HepG2 (cell line): Measurements from ENCODE around the gene STARD13. TPM values are rescaled to one million over a fixed set of nuclear protein-coding genes. Genes with fewer than 3 reads are reported as not detected.

Experiments used
- AGO2 ChIP-seq: fragments of 200-400 bp; formaldehyde crosslinking; optimal IDR thresholded peaks from 2 replicates; pipeline ENCODE3; 2017; ENCODE audit warnings: mild to moderate bottlenecking, low read depth, low read length, moderate library complexity
- ATM ChIP-seq: fragments of 450-650 bp; IDR thresholded peaks from 2 replicates; pipeline ENCODE4 v1.7.1; 2017; ENCODE audit warnings: mild to moderate bottlenecking, borderline replicate concordance
- FOSL2 ChIP-seq: sonication (generic); formaldehyde crosslinking; IDR thresholded peaks from 2 replicates; pipeline ENCODE4 v1.4.0; 2020; ENCODE audit warnings: missing genetic modification reagents
- GFI1 ChIP-seq: sonication (generic); formaldehyde crosslinking; IDR thresholded peaks from 2 replicates; pipeline ENCODE4 v1.5.0; 2020; ENCODE audit warnings: missing genetic modification reagents, mild to moderate bottlenecking, borderline replicate concordance
- GTF2F1 ChIP-seq: fragments of 150-350 bp; IDR thresholded peaks from 2 replicates; pipeline ENCODE4 v1.6.1; 2014; ENCODE audit warnings: low read length
- KDM2A ChIP-seq: sonication (generic); formaldehyde crosslinking; IDR thresholded peaks from 2 replicates; pipeline ENCODE4 v1.4.0; 2020; ENCODE audit warnings: low read depth, missing genetic modification reagents, borderline replicate concordance
- PAF1 ChIP-seq: IDR thresholded peaks from 2 replicates; pipeline ENCODE4 v1.6.1; 2016; ENCODE audit warnings: missing genetic modification reagents, missing compliant biosample characterization
- RFX1 ChIP-seq: fragments of 450-650 bp; IDR thresholded peaks from 2 replicates; pipeline ENCODE4 v1.6.1; 2017
- SP5 ChIP-seq: IDR thresholded peaks from 2 replicates; pipeline ENCODE4 v1.6.1; 2016; ENCODE audit warnings: low read depth, borderline replicate concordance
- SUZ12 ChIP-seq: fragments of 150-350 bp; IDR thresholded peaks from 2 replicates; pipeline ENCODE4 v1.6.1; 2014; ENCODE audit warnings: low read depth, low read length
- TAF1 ChIP-seq: sonication (generic); formaldehyde crosslinking; IDR thresholded peaks from 2 replicates; pipeline ENCODE4 v1.4.0; 2020; ENCODE audit warnings: missing genetic modification reagents
- ZNF124 ChIP-seq: sonication (generic); formaldehyde crosslinking; IDR thresholded peaks from 2 replicates; pipeline ENCODE4 v1.4.0; 2020; ENCODE audit warnings: missing genetic modification reagents
- ZNF337 ChIP-seq: sonication (generic); formaldehyde crosslinking; IDR thresholded peaks from 2 replicates; pipeline ENCODE4 v1.5.1; 2020; ENCODE audit warnings: missing genetic modification reagents, low read depth, mild to moderate bottlenecking, borderline replicate concordance
- ZNF614 ChIP-seq: IDR thresholded peaks from 2 replicates; pipeline ENCODE4 v1.6.1; 2018; ENCODE audit warnings: missing biosample characterization, missing genetic modification reagents, inconsistent platforms, borderline replicate concordance
- ZNF841 ChIP-seq: sonication (generic); formaldehyde crosslinking; IDR thresholded peaks from 2 replicates; pipeline ENCODE4 v1.8.1; 2023; ENCODE audit warnings: missing genetic modification reagents, borderline replicate concordance
- ZSCAN21 ChIP-seq: sonication (generic); formaldehyde crosslinking; IDR thresholded peaks from 2 replicates; pipeline ENCODE4 v1.8.0; 2022; ENCODE audit warnings: mild to moderate bottlenecking, missing genetic modification reagents, moderate library complexity, borderline replicate concordance
- polyA plus RNA-seq, 8 experiments: library from polyadenylated mRNA; depleted of rRNA in 3 of 8; stranded (reverse) in 7 of 8; unstranded in 1 of 8; fragments of >200 nt; fragmentation: Illumina TruSeq in 4 of 8; extraction: Trizol in 4 of 8; gene quantifications; 2 replicates each; pipeline versions ENCODE4 v1.2.1 to v1.2.3, GENCODE V29; 2011 to 2016; ENCODE audit warnings: low read depth in 4 of 8, missing spikeins in 1 of 8, mixed read lengths in 1 of 8; ENCODE audit not compliant: insufficient read depth in 1 of 8
- total RNA-seq, 5 experiments: library from RNA; depleted of rRNA; stranded (reverse); fragments of >200 nt; fragmentation: Illumina TruSeq; extraction: Trizol; gene quantifications; 2 replicates each; pipeline ENCODE4 v1.2.3, GENCODE V29; 2016; ENCODE audit warnings: low read depth in 1 of 5
- TF ChIP-seq, protein P1 (sequence below): IDR thresholded peaks from 2 replicates; pipeline ENCODE4 v1.6.1; 2012; ENCODE audit warnings: low read length, improper control_type of control experiment
- TF ChIP-seq, protein P2 (sequence below): sonication (generic); formaldehyde crosslinking; IDR thresholded peaks from 2 replicates; pipeline ENCODE4 v1.4.0; 2020; ENCODE audit warnings: mild to moderate bottlenecking, missing genetic modification reagents
- TF ChIP-seq, protein P3 (sequence below): sonication (generic); formaldehyde crosslinking; IDR thresholded peaks from 2 replicates; pipeline ENCODE4 v1.8.0; 2022; ENCODE audit warnings: mild to moderate bottlenecking, missing genetic modification reagents; ENCODE audit not compliant: insufficient replicate concordance
- TF ChIP-seq, protein P4 (sequence below): sonication (generic); formaldehyde crosslinking; IDR thresholded peaks from 2 replicates; pipeline ENCODE4 v1.4.0; 2020; ENCODE audit warnings: missing genetic modification reagents, borderline replicate concordance

The STARD13 gene
- total and polyA plus RNA-seq, 2 of the 13 experiments (the other 11 are each of a cell fraction or from before 2014, with no cell fraction given): 12.8 to 14.3 TPM

DNA sequence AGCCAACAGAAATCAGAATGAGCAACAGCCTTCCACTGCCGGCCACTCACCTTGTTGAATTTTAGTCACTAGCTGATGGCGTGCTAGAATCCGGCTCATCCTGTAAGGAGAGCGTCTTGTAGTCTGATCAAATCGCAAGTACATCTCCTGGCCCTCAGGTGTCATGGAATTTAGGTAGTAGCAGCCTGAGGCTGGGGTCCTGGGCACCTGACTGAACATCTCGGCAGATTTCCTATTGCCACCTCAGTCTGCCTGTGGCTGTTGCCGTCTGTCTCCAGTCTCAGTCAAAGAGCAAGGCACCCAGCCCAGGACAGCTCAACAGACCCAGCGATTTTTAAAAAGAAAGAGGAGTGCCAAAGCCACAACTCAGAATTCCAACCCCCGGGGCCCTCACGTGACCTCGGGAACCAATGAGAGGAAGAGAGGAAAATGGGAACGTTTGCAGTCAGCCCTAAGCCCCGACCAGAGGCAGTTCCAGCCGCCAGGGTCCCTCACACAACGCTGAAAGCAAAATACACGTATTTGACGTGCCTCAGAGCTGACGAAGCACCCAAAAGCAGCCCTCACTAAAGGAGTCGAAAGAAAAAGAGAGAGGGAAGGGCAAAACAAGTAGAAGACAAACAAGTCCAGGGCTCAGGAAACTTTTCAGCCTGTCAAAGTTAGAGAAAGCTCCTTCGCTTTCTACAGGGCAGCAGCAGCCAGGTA lies at the start of gene STARD13 (continued):
- TF ChIP-seq, protein P1, sequence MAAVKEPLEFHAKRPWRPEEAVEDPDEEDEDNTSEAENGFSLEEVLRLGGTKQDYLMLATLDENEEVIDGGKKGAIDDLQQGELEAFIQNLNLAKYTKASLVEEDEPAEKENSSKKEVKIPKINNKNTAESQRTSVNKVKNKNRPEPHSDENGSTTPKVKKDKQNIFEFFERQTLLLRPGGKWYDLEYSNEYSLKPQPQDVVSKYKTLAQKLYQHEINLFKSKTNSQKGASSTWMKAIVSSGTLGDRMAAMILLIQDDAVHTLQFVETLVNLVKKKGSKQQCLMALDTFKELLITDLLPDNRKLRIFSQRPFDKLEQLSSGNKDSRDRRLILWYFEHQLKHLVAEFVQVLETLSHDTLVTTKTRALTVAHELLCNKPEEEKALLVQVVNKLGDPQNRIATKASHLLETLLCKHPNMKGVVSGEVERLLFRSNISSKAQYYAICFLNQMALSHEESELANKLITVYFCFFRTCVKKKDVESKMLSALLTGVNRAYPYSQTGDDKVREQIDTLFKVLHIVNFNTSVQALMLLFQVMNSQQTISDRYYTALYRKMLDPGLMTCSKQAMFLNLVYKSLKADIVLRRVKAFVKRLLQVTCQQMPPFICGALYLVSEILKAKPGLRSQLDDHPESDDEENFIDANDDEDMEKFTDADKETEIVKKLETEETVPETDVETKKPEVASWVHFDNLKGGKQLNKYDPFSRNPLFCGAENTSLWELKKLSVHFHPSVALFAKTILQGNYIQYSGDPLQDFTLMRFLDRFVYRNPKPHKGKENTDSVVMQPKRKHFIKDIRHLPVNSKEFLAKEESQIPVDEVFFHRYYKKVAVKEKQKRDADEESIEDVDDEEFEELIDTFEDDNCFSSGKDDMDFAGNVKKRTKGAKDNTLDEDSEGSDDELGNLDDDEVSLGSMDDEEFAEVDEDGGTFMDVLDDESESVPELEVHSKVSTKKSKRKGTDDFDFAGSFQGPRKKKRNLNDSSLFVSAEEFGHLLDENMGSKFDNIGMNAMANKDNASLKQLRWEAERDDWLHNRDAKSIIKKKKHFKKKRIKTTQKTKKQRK: no peak
- no peak for TF ChIP-seq GFI1
- TF ChIP-seq ZNF614: peak; percentile 73; the same call in 1 of the 2 replicates
- TF ChIP-seq, protein P2, sequence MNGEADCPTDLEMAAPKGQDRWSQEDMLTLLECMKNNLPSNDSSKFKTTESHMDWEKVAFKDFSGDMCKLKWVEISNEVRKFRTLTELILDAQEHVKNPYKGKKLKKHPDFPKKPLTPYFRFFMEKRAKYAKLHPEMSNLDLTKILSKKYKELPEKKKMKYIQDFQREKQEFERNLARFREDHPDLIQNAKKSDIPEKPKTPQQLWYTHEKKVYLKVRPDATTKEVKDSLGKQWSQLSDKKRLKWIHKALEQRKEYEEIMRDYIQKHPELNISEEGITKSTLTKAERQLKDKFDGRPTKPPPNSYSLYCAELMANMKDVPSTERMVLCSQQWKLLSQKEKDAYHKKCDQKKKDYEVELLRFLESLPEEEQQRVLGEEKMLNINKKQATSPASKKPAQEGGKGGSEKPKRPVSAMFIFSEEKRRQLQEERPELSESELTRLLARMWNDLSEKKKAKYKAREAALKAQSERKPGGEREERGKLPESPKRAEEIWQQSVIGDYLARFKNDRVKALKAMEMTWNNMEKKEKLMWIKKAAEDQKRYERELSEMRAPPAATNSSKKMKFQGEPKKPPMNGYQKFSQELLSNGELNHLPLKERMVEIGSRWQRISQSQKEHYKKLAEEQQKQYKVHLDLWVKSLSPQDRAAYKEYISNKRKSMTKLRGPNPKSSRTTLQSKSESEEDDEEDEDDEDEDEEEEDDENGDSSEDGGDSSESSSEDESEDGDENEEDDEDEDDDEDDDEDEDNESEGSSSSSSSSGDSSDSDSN (CRISPR knock-in tag): no peak; the same call in 1 of the 2 replicates
- TF ChIP-seq SP5 (CRISPR knock-in tag): no peak
- 0 out of 2 replicates have a peak, but pooled peaks have one; percentile 70 for TF ChIP-seq ZNF337 (CRISPR knock-in tag)
- TF ChIP-seq AGO2: no peak
- no peak for TF ChIP-seq RFX1
- TF ChIP-seq, protein P3, sequence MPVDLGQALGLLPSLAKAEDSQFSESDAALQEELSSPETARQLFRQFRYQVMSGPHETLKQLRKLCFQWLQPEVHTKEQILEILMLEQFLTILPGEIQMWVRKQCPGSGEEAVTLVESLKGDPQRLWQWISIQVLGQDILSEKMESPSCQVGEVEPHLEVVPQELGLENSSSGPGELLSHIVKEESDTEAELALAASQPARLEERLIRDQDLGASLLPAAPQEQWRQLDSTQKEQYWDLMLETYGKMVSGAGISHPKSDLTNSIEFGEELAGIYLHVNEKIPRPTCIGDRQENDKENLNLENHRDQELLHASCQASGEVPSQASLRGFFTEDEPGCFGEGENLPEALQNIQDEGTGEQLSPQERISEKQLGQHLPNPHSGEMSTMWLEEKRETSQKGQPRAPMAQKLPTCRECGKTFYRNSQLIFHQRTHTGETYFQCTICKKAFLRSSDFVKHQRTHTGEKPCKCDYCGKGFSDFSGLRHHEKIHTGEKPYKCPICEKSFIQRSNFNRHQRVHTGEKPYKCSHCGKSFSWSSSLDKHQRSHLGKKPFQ (CRISPR knock-in tag): no peak
- no peak for TF ChIP-seq ZNF841
- TF ChIP-seq SUZ12: no peak
- TF ChIP-seq ZNF124: no peak; the same call in 1 of the 2 replicates
- peak; percentile 78 for TF ChIP-seq KDM2A (CRISPR knock-in tag)
- TF ChIP-seq ZSCAN21 (CRISPR knock-in tag): 0 out of 2 replicates have a peak, but pooled peaks have one; percentile 47
- TF ChIP-seq ATM: no peak
- no peak for TF ChIP-seq PAF1 (CRISPR knock-in tag)
- no peak for TF ChIP-seq GTF2F1
- TF ChIP-seq TAF1 (CRISPR knock-in tag): peak; percentile 92
- TF ChIP-seq, protein P4, sequence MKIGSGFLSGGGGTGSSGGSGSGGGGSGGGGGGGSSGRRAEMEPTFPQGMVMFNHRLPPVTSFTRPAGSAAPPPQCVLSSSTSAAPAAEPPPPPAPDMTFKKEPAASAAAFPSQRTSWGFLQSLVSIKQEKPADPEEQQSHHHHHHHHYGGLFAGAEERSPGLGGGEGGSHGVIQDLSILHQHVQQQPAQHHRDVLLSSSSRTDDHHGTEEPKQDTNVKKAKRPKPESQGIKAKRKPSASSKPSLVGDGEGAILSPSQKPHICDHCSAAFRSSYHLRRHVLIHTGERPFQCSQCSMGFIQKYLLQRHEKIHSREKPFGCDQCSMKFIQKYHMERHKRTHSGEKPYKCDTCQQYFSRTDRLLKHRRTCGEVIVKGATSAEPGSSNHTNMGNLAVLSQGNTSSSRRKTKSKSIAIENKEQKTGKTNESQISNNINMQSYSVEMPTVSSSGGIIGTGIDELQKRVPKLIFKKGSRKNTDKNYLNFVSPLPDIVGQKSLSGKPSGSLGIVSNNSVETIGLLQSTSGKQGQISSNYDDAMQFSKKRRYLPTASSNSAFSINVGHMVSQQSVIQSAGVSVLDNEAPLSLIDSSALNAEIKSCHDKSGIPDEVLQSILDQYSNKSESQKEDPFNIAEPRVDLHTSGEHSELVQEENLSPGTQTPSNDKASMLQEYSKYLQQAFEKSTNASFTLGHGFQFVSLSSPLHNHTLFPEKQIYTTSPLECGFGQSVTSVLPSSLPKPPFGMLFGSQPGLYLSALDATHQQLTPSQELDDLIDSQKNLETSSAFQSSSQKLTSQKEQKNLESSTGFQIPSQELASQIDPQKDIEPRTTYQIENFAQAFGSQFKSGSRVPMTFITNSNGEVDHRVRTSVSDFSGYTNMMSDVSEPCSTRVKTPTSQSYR (CRISPR knock-in tag): no peak
- TF ChIP-seq FOSL2: peak; percentile 58
